Keratinocyte (primary cell): ENCODE results near the gene DIABLO. TPM values are rescaled to one million over a fixed set of nuclear protein-coding genes. Genes with fewer than 3 reads are reported as not detected.

Source experiments
- DNase-seq: peaks from one replicate; pipeline ENCODE4 v3.0.0-alpha.2; 2011; ENCODE audit warnings: low read depth, missing footprints, low spot score
- FAIRE-seq: peaks from 2 replicates; lab custom pipeline; 2011; peaks lifted over from hg19 to GRCh38; lab: Jason Lieb, UNC
- H2AFZ ChIP-seq: 2 replicates; pipeline ENCODE4 v1.6.0; 2012; ENCODE audit warnings: low read length, control low read depth, inconsistent platforms; ENCODE audit not compliant: control insufficient read depth
- H3K27ac ChIP-seq: 2 replicates; pipeline ENCODE4 v1.5.1; 2011; ENCODE audit warnings: low read length; ENCODE audit not compliant: control insufficient read depth, insufficient read depth
- H3K27me3 ChIP-seq: 3 replicates; pipeline ENCODE4 v1.6.0; 2011; ENCODE audit warnings: low read length; ENCODE audit not compliant: control insufficient read depth, insufficient read depth; ENCODE audit errors: extremely low read depth
- H3K36me3 ChIP-seq, 2 experiments: 2 replicates in 1 of 2; 3 replicates in 1 of 2; pipeline ENCODE4 v1.5.1; 2011; ENCODE audit warnings: low read length in 2 of 2, mild to moderate bottlenecking in 1 of 2; ENCODE audit not compliant: control insufficient read depth in 2 of 2, insufficient read depth in 2 of 2; ENCODE audit errors: extremely low read depth in 1 of 2
- H3K4me1 ChIP-seq: 3 replicates; pipeline ENCODE4 v1.5.1; 2011; ENCODE audit warnings: low read length; ENCODE audit not compliant: control insufficient read depth, insufficient read depth; ENCODE audit errors: extremely low read depth
- H3K4me2 ChIP-seq: 3 replicates; pipeline ENCODE4 v1.6.0; 2011; ENCODE audit warnings: low read depth, low read length; ENCODE audit not compliant: control insufficient read depth, insufficient read depth; ENCODE audit errors: extremely low read depth
- H3K4me3 ChIP-seq, 3 experiments: fragments of 200-600 bp in 1 of 3; sonication (generic) in 1 of 3; 2 replicates in 2 of 3; 3 replicates in 1 of 3; pipeline ENCODE4 v1.5.1; 2011 to 2016; ENCODE audit warnings: low read length in 3 of 3, mild to moderate bottlenecking in 3 of 3, control low read depth in 2 of 3, inconsistent platforms in 1 of 3, low read depth in 1 of 3, mixed read lengths in 1 of 3, mixed run types in 1 of 3, moderate library complexity in 1 of 3; ENCODE audit not compliant: control insufficient read depth in 2 of 3, insufficient read depth in 2 of 3; ENCODE audit errors: extremely low read depth in 1 of 3
- H3K79me2 ChIP-seq: 2 replicates; pipeline ENCODE4 v1.6.0; 2012; ENCODE audit warnings: low read length; ENCODE audit not compliant: control insufficient read depth, insufficient read depth
- H3K9ac ChIP-seq: 3 replicates; pipeline ENCODE4 v1.6.0; 2011; ENCODE audit warnings: low read length; ENCODE audit not compliant: control insufficient read depth, insufficient read depth; ENCODE audit errors: extremely low read depth
- H3K9me1 ChIP-seq: 3 replicates; pipeline ENCODE4 v1.6.0; 2011; ENCODE audit warnings: low read length; ENCODE audit not compliant: control insufficient read depth, insufficient read depth; ENCODE audit errors: extremely low read depth
- H3K9me3 ChIP-seq: 2 replicates; pipeline ENCODE4 v1.5.1; 2012; ENCODE audit warnings: low read depth, low read length; ENCODE audit not compliant: control insufficient read depth
- H4K20me1 ChIP-seq: 3 replicates; pipeline ENCODE4 v1.6.0; 2011; ENCODE audit warnings: low read length; ENCODE audit not compliant: control insufficient read depth, insufficient read depth; ENCODE audit errors: extremely low read depth
- EZH2 ChIP-seq: IDR thresholded peaks from one replicate; pipeline ENCODE4 v1.6.1; 2012; ENCODE audit warnings: inconsistent platforms, mild to moderate bottlenecking, low read length, moderate library complexity
- dilution Hi-C: fragments of 300-500 bp; cut with MboI; formaldehyde crosslinking; loops from one replicate; pipeline ENCODE4 v1.7.0; 2020; ENCODE audit warnings: low sequenced_read_pairs; ENCODE audit not compliant: extremely low pct_ligation_motif_present
- polyA plus RNA-seq, 5 experiments: library from polyadenylated mRNA; depleted of rRNA in 3 of 5; stranded (reverse) in 3 of 5; stranded (forward) in 1 of 5; unstranded in 1 of 5; fragments of >200 nt; gene quantifications; 1 replicate in 1 of 5; 2 replicates in 3 of 5; 3 replicates in 1 of 5; pipeline versions ENCODE4 v1.2.1 to v1.2.3, GENCODE V29; 2011 to 2012; ENCODE audit warnings: missing spikeins in 2 of 5, low read depth in 1 of 5, low replicate concordance in 1 of 5
- TF ChIP-seq, protein P1 (sequence below), 3 experiments: IDR thresholded peaks in 1 of 3; conservative IDR thresholded peaks in 1 of 3; optimal IDR thresholded peaks in 1 of 3; 2 replicates in 2 of 3; 3 replicates in 1 of 3; pipeline versions ENCODE3 to v1.5.1; 2011; ENCODE audit warnings: low read length in 3 of 3, mild to moderate bottlenecking in 3 of 3, moderate library complexity in 2 of 3, control low read depth in 1 of 3, inconsistent platforms in 1 of 3; ENCODE audit not compliant: insufficient read depth in 2 of 3; ENCODE audit errors: extremely low read depth in 1 of 3

Gene DIABLO
- polyA plus RNA-seq, 1 donor (not counting 4 experiments of a cell fraction or from before 2014, with no cell fraction given) = 41.6 TPM

- TF ChIP-seq EZH2 = no peak
- TF ChIP-seq, protein P1, sequence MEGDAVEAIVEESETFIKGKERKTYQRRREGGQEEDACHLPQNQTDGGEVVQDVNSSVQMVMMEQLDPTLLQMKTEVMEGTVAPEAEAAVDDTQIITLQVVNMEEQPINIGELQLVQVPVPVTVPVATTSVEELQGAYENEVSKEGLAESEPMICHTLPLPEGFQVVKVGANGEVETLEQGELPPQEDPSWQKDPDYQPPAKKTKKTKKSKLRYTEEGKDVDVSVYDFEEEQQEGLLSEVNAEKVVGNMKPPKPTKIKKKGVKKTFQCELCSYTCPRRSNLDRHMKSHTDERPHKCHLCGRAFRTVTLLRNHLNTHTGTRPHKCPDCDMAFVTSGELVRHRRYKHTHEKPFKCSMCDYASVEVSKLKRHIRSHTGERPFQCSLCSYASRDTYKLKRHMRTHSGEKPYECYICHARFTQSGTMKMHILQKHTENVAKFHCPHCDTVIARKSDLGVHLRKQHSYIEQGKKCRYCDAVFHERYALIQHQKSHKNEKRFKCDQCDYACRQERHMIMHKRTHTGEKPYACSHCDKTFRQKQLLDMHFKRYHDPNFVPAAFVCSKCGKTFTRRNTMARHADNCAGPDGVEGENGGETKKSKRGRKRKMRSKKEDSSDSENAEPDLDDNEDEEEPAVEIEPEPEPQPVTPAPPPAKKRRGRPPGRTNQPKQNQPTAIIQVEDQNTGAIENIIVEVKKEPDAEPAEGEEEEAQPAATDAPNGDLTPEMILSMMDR (optimal IDR thresholded peaks at IDR 0.05 in 1 of 3, IDR thresholded peaks at IDR 0.05 in 1 of 3, conservative IDR thresholded peaks at IDR 0.05 in 1 of 3; ENCODE audit: extremely low read depth in 1 of 3, insufficient read depth in 2 of 3, low read length in 3 of 3) = no peak
- Histone ChIP-seq H3K4me3 (no peak overlapping the region), H3K4me2 (no peak overlapping the region), H3K36me3 (peaks cover 10 to 11% of the 10 kb centered on the region in 2 experiments), H3K4me1 (peaks cover 16% of the 10 kb centered on the region), H3K9me1 (peaks cover 3% of the 10 kb centered on the region), H3K9ac (no peak overlapping the region), H3K27me3 (no peaks in the 10 kb centered on the region), H3K27ac (no peak overlapping the region), H2AFZ (no peak overlapping the region), H3K9me3 (no peaks in the 10 kb centered on the region), H4K20me1 (no peaks in the 10 kb centered on the region), H3K79me2 (peaks cover 33% of the 10 kb centered on the region)
- DNase-seq (no peak), FAIRE-seq (no peak)
- dilution Hi-C loops = no loop called here
Observed at GRCh38 chr12:122227341-122227740, 1.5 kb upstream of the DIABLO start.

DNA sequence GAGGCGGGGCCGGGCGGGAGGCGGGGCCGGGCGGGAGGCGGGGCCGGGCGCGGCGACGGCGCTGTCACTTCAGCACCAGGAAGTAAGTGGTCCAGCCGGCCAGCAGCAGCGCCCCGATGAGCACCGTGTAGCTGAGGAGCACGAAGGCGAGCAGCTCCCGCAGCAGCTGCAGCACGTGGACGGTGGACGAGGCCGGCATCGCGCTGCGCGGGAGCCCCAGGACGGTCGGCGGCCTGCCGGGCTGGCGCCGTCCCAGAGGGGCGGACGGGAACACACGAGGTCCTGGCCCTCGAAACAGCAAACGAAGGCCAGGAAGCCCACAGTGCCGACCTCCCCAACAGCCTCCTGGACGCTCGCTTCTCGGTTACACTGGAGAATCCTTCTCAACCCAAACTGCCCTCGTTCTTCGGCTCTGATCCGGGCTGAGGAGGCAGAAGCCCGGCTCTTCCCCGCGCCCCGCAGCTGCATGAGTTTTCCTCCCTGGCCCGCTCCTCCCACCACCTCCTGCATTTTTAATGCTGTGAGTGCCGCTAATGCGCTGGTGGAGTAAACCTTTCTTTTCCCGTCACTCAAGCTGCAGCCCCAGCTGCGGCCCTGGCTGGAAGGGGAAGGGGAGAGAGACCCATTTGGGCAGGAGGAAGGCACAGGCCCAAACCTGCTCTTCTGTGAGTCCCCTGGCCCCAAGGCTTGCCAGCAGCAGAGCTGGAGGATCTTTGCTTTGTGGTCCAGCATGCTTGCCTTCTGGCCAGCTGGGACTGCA is 694 bp upstream of the DIABLO start:
- Histone ChIP-seq H3K4me1 (peaks cover 16% of the 10 kb centered on the region), H2AFZ (peak overlapping the region; percentile 75), H4K20me1 (peaks cover 3% of the 10 kb centered on the region), H3K36me3 (peaks cover 10 to 11% of the 10 kb centered on the region in 2 experiments), H3K4me2 (peak overlapping the region; percentile 86), H3K79me2 (peaks cover 39% of the 10 kb centered on the region), H3K9ac (no peak overlapping the region), H3K4me3 (peak overlapping the region in 2 of 3 experiments; percentile 32 to 61), H3K9me3 (no peaks in the 10 kb centered on the region), H3K27ac (no peak overlapping the region), H3K9me1 (peaks cover 3% of the 10 kb centered on the region), H3K27me3 (no peaks in the 10 kb centered on the region)
- dilution Hi-C loops = no loop called here
- FAIRE-seq (no peak), DNase-seq (no peak)
- no peak for TF ChIP-seq EZH2
- TF ChIP-seq, protein P1 (optimal IDR thresholded peaks at IDR 0.05 in 1 of 3, IDR thresholded peaks at IDR 0.05 in 1 of 3, conservative IDR thresholded peaks at IDR 0.05 in 1 of 3; ENCODE audit: extremely low read depth in 1 of 3, insufficient read depth in 2 of 3, low read length in 3 of 3) = peak in 1 of 3 experiments; percentile 16
